GM12878 (cell line): ENCODE measurements around the gene IFI6. TPM values are rescaled to one million over a fixed set of nuclear protein-coding genes. Genes with fewer than 3 reads are reported as not detected.

Source experiments
- ATAC-seq: fragments of 200-7000 bp; cut with Tn5 transposase; 3 replicates; pipeline ENCODE4 v1.9.1; 2020; ENCODE audit warnings: mild to moderate bottlenecking, moderate library complexity
- BruUV-seq: library from RNA; stranded (reverse); fragments of 400-500 nt; replicated peaks from 2 replicates; lab custom pipeline; 2021; lab: Mats Ljungman, UMichigan
- CTCF ChIA-PET: fragments of 300-600 bp; sonication (Branson Sonifier 250); formaldehyde crosslinking; extraction: SDS; loops from one replicate; lab custom pipeline; 2021; ENCODE audit warnings: inconsistent platforms; lab: Yijun Ruan, JAX
- POLR2A ChIA-PET: fragments of 350-600 bp; formaldehyde crosslinking; extraction: SDS; loops from one replicate; lab custom pipeline; 2021; ENCODE audit warnings: inconsistent platforms; lab: Charles Lee
- RAD21 ChIA-PET: fragments of 300-600 bp; sonication (Branson Sonifier 250); formaldehyde crosslinking; loops from one replicate; lab custom pipeline; 2023; ENCODE audit warnings: antibody characterized with exemption; ENCODE audit not compliant: unreplicated experiment; lab: Charles Lee
- SMC1A ChIA-PET: fragments of 300-600 bp; sonication (Branson Sonifier 250); formaldehyde crosslinking; loops from one replicate; lab custom pipeline; 2023; ENCODE audit not compliant: unreplicated experiment, uncharacterized antibody; lab: Charles Lee
- DNase-seq: peaks from one replicate; pipeline ENCODE4 v3.0.0-alpha.2; 2011; ENCODE audit warnings: low read depth, low spot score
- FAIRE-seq: peaks from 3 replicates; lab custom pipeline; 2011; peaks lifted over from hg19 to GRCh38; lab: Jason Lieb, UNC
- H2AFZ ChIP-seq: 2 replicates; pipeline ENCODE4 v1.6.0; 2011; ENCODE audit warnings: low read depth, low read length, control low read depth; ENCODE audit not compliant: control insufficient read depth
- H3K27ac ChIP-seq: 2 replicates; pipeline ENCODE4 v1.5.1; 2011; ENCODE audit warnings: control low read depth; ENCODE audit not compliant: control insufficient read depth, insufficient read depth
- H3K27me3 ChIP-seq, 2 experiments: replicated peaks in 1 of 2; 2 replicates each; pipeline versions ENCODE4 v1.6.0 to v1.6.1; 2011; ENCODE audit warnings: low read length in 1 of 2; ENCODE audit not compliant: control insufficient read depth in 2 of 2, insufficient read depth in 2 of 2
- H3K36me3 ChIP-seq, 2 experiments: 2 replicates each; pipeline ENCODE4 v1.5.1; 2011; ENCODE audit warnings: low read length in 1 of 2; ENCODE audit not compliant: control insufficient read depth in 2 of 2, insufficient read depth in 2 of 2
- H3K4me1 ChIP-seq: 2 replicates; pipeline ENCODE4 v1.6.1; 2011; ENCODE audit warnings: mild to moderate bottlenecking, low read length, moderate library complexity, mixed read lengths; ENCODE audit not compliant: control insufficient read depth, insufficient read depth
- H3K4me2 ChIP-seq: 2 replicates; pipeline ENCODE4 v1.6.0; 2011; ENCODE audit warnings: control low read depth; ENCODE audit not compliant: control insufficient read depth, insufficient read depth
- H3K4me3 ChIP-seq: fragments of 200-600 bp; sonication (generic); 2 replicates; pipeline ENCODE4 v1.5.1; 2016
- H3K79me2 ChIP-seq: 2 replicates; pipeline ENCODE4 v1.6.0; 2011; ENCODE audit warnings: low read length; ENCODE audit not compliant: control insufficient read depth, insufficient read depth
- H3K9ac ChIP-seq: 2 replicates; pipeline ENCODE4 v1.8.0; 2011; ENCODE audit warnings: low read length, control low read depth, mixed read lengths; ENCODE audit not compliant: control insufficient read depth, insufficient read depth
- H3K9me3 ChIP-seq: replicated peaks from 3 replicates; pipeline ENCODE4 v1.5.1; 2011; ENCODE audit warnings: mild to moderate bottlenecking, low read length; ENCODE audit not compliant: control insufficient read depth, insufficient read depth
- H4K20me1 ChIP-seq: 2 replicates; pipeline ENCODE4 v1.6.0; 2011; ENCODE audit not compliant: control insufficient read depth, insufficient read depth
- CTCF ChIP-seq, 3 experiments: IDR thresholded peaks in 2 of 3; conservative IDR thresholded peaks in 1 of 3; 2 replicates each; pipeline ENCODE4 v1.5.1; 2011; ENCODE audit warnings: low read depth in 3 of 3, low read length in 3 of 3, mild to moderate bottlenecking in 3 of 3, control low read depth in 2 of 3, moderate library complexity in 2 of 3, inconsistent platforms in 1 of 3, mixed read lengths in 1 of 3; ENCODE audit not compliant: control insufficient read depth in 2 of 3, insufficient read depth in 1 of 3; ENCODE audit errors: extremely low read depth in 1 of 3
- FOXM1 ChIP-seq: IDR thresholded peaks from 2 replicates; pipeline ENCODE4 v1.6.1; 2012; ENCODE audit warnings: low read depth, mild to moderate bottlenecking, inconsistent platforms, low read length, moderate library complexity
- GATAD2B ChIP-seq: fragments of 450-650 bp; conservative IDR thresholded peaks from 2 replicates; pipeline ENCODE4 v1.6.1; 2017; ENCODE audit warnings: low read depth, mild to moderate bottlenecking, moderate library complexity
- HDAC2 ChIP-seq: fragments of 200-600 bp; sonication (generic); IDR thresholded peaks from 2 replicates; pipeline ENCODE4 v1.6.1; 2017
- HDGF ChIP-seq: fragments of 450-650 bp; IDR thresholded peaks from 2 replicates; pipeline ENCODE4 v1.6.1; 2016; ENCODE audit warnings: antibody characterized with exemption
- NR2F1 ChIP-seq: fragments of 450-650 bp; conservative IDR thresholded peaks from 2 replicates; pipeline ENCODE4 v1.6.1; 2017; ENCODE audit warnings: mild to moderate bottlenecking
- PAX8 ChIP-seq: fragments of 450-650 bp; IDR thresholded peaks from 2 replicates; pipeline ENCODE4 v1.6.1; 2017; ENCODE audit warnings: mild to moderate bottlenecking, moderate library complexity
- PKNOX1 ChIP-seq: fragments of 450-650 bp; IDR thresholded peaks from 2 replicates; pipeline ENCODE4 v1.6.1; 2016; ENCODE audit warnings: mild to moderate bottlenecking
- SMARCA5 ChIP-seq: fragments of 450-650 bp; IDR thresholded peaks from 2 replicates; pipeline ENCODE4 v1.6.1; 2017; ENCODE audit warnings: mild to moderate bottlenecking
- SRF ChIP-seq, 2 experiments: IDR thresholded peaks; 2 replicates each; pipeline ENCODE4 v1.6.1; 2011; ENCODE audit warnings: low read depth in 2 of 2, low read length in 2 of 2, mild to moderate bottlenecking in 1 of 2, moderate library complexity in 1 of 2
- SUZ12 ChIP-seq: fragments of 200-600 bp; sonication (generic); IDR thresholded peaks from one replicate; pipeline ENCODE4 v1.6.1; 2018; ENCODE audit warnings: antibody characterized with exemption, mild to moderate bottlenecking; ENCODE audit not compliant: unreplicated experiment
- ZNF687 ChIP-seq: fragments of 450-650 bp; IDR thresholded peaks from 2 replicates; pipeline ENCODE4 v1.6.1; 2017; ENCODE audit warnings: mild to moderate bottlenecking, moderate library complexity
- WGBS: methylation state at CpG from one replicate; pipeline ENCODE4 v1.1.6; 2016; ENCODE audit warnings: low lambda C conversion rate; ENCODE audit not compliant: insufficient replicate concordance, insufficient coverage; ENCODE audit errors: missing lambda C conversion rate; 5-methylcytosine and 5-hydroxymethylcytosine counted together
- in situ Hi-C: fragments of 300-500 bp; cut with MboI; formaldehyde crosslinking; loops from 9 replicates; pipeline ENCODE4 v1.14.3; 2018; ENCODE audit warnings: mixed read lengths
- intact Hi-C: fragments of 100-400 bp; cut with micrococcal nuclease; formaldehyde crosslinking; loops from one replicate; pipeline ENCODE4 v1.14.2; 2022; ENCODE audit not compliant: unreplicated experiment
- polyA plus RNA-seq, 11 experiments: library from polyadenylated mRNA; depleted of rRNA in 4 of 11; unstranded in 6 of 11; stranded (reverse) in 5 of 11; fragments of >200 nt; fragmentation: Nextera tagmentation in 4 of 11; fragmentation: Illumina TruSeq in 1 of 11; extraction: Ambion mirVana in 4 of 11; extraction: Trizol in 1 of 11; gene quantifications; 1 replicate in 1 of 11; 2 replicates in 10 of 11; pipeline versions ENCODE4 v1.2.1 to v1.2.3, GENCODE V29; 2011 to 2016; ENCODE audit warnings: inconsistent platforms in 2 of 11, missing spikeins in 2 of 11, low read depth in 1 of 11
- total RNA-seq, 4 experiments: library from RNA; depleted of rRNA in 3 of 4; stranded (reverse); fragments of >200 nt in 3 of 4; fragmentation: Illumina TruSeq in 1 of 4; extraction: Trizol in 1 of 4; gene quantifications; 2 replicates each; pipeline versions ENCODE4 v1.2.1 to v1.2.3, GENCODE V29; 2013 to 2021

The IFI6 gene
- total and polyA plus RNA-seq, 10 of the 15 experiments (the other 5 are each of a cell fraction or from before 2014, with no cell fraction given): 5.6 to 123 (median 69.0) TPM

GRCh38 chr1:27643600-27644368, 28.2 kb downstream of the IFI6 start:
- ATAC-seq: peak; percentile 99
- Histone ChIP-seq H3K9me3 (no peaks in the 10 kb centered on the region), H3K4me1 (peaks cover 8% of the 10 kb centered on the region), H3K36me3 (no peaks in the 10 kb centered on the region), H2AFZ (peak overlapping the region; percentile 70), H3K9ac (no peak overlapping the region), H3K4me2 (peak overlapping the region; percentile 41; the same call in 1 of the 2 replicates), H3K79me2 (no peaks in the 10 kb centered on the region), H3K4me3 (no peak overlapping the region), H4K20me1 (no peaks in the 10 kb centered on the region), H3K27me3 (no peaks in the 10 kb centered on the region), H3K27ac (no peak overlapping the region)
- WGBS: 18% methylated on average over 13 of the region's 13 CpGs
- POLR2A ChIA-PET: interaction anchor here (0.6 to 2.4 kb wide), 5 partner anchors 12 to 602 kb away, joined by 3 to 6 read pairs (median 4); no protein-coding TSS in a partner anchor
- BruUV-seq: no TSS peak
- RAD21 ChIA-PET: interaction anchor here (0.5 to 2.1 kb wide), 9 partner anchors 13 to 81 kb away, joined by 3 to 25 read pairs (median 3); no protein-coding TSS in a partner anchor
- in situ Hi-C loops: no loop called here
- CTCF ChIA-PET: interaction anchor here (1.1 to 6.0 kb wide), 5 partner anchors 10 to 36 kb away, joined by 3 to 43 read pairs (median 19); no protein-coding TSS in a partner anchor
- intact Hi-C loops: loop anchor here (1.0 kb wide), 1 partner anchor 16 kb away; no protein-coding TSS in a partner anchor
- no peak for DNase-seq
- SMC1A ChIA-PET: interaction anchor here (0.7 to 2.1 kb wide), 7 partner anchors 15 to 36 kb away, joined by 3 to 28 read pairs (median 6); no protein-coding TSS in a partner anchor
- FAIRE-seq: peak; percentile 89
- TF ChIP-seq CTCF (IDR thresholded peaks at IDR 0.05 in 2 of 3, conservative IDR thresholded peaks at IDR 0.05 in 1 of 3; ENCODE audit: control insufficient read depth in 2 of 3, extremely low read depth in 1 of 3, insufficient read depth in 1 of 3, low read depth in 3 of 3, low read length in 3 of 3) (peak; percentile 80 to 98 (median 94)), PAX8 (no peak), FOXM1 (peak; percentile 15; the same call in 1 of the 2 replicates), SMARCA5 (0 out of 2 replicates have a peak, but pooled peaks have one; percentile 15), SUZ12 (no peak), GATAD2B (0 out of 2 replicates have a peak, but pooled peaks have one; percentile 28), NR2F1 (no peak), SRF (IDR thresholded peaks at IDR 0.05; ENCODE audit: low read depth in 2 of 2, low read length in 2 of 2) (peak in 1 of 2 experiments; percentile 69; a peak in 1 of 4 replicates), PKNOX1 (peak; percentile 15; the same call in 1 of the 2 replicates), HDAC2 (no peak), HDGF (0 out of 2 replicates have a peak, but pooled peaks have one; percentile 60), ZNF687 (peak; percentile 72; the same call in 1 of the 2 replicates)
